GM12874 (cell line): Measurements from ENCODE around the gene ATP5PF.

ENCODE experiments used
- CTCF ChIP-seq: IDR thresholded peaks from 2 replicates; pipeline ENCODE4 v1.5.1; 2011; ENCODE audit warnings: low read depth, mild to moderate bottlenecking, control low read depth, low read length, moderate library complexity; ENCODE audit not compliant: insufficient read depth

Gene ATP5PF

GRCh38 chr21:25734904-25735645, at the start of gene ATP5PF, which contains the start of gene GABPA:
ATP5PF (minus strand) TSS chr21:25734904; CDS start chr21:25729794, 5,110 bp downstream.
GABPA (plus strand) TSS chr21:25734972; CDS start chr21:25741599, 6,627 bp downstream.
- TF ChIP-seq CTCF: no peak

GRCh38 chr21:25776440-25776839, 41.7 kb upstream of the ATP5PF start:
- no peak for TF ChIP-seq CTCF

- TF ChIP-seq CTCF: no peak
Measured at GRCh38 chr21:25772686-25773085, 38.0 kb upstream of the ATP5PF start.

- TF ChIP-seq CTCF: no peak
Measured at GRCh38 chr21:25767921-25768320, 33.2 kb upstream of the ATP5PF start.

- TF ChIP-seq CTCF: no peak
Measured at GRCh38 chr21:25764065-25764464, 29.4 kb upstream of the ATP5PF start.

- TF ChIP-seq CTCF: no peak
Measured at GRCh38 chr21:25760677-25761076, 26.0 kb upstream of the ATP5PF start.

- TF ChIP-seq CTCF: no peak
Measured at GRCh38 chr21:25760061-25760460, 25.4 kb upstream of the ATP5PF start.
